ENCODE data around the gene PODXL2.

The PODXL2 gene

DNA sequence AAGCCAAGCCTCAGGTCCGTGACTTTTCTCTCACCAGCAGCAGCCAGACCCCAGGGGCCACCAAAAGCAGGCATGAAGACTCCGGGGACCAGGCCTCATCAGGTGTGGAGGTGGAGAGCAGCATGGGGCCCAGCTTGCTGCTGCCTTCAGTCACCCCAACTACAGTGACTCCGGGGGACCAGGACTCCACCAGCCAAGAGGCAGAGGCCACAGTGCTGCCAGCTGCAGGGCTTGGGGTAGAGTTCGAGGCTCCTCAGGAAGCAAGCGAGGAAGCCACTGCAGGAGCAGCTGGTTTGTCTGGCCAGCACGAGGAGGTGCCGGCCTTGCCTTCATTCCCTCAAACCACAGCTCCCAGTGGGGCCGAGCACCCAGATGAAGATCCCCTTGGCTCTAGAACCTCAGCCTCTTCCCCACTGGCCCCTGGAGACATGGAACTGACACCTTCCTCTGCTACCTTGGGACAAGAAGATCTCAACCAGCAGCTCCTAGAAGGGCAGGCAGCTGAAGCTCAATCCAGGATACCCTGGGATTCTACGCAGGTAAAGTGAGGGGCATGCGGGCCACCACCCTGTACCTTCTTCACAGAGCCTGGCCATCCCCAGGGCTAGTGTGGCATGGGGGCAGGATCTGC is 31.8 kb downstream of the PODXL2 start:
- DNase-seq, result no peak

DNA sequence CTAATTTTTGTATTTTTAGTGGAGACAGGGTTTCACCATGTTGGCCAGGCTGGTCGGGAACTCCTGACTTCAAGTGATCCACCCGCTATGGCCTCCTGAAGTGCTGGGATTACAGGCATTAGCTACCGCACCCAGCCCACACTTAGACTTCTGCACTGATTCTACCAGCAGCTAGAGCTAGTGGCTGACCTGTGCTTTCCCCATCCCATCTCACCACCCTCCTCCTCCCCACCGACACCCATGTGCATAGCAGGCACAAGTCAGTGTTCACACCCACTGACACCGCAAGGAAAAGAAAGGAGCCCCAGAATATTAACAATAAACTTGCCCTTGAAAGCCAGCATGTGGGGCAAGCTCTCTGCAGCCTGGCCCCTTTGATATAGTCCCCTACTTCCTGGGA is 32.6 kb downstream of the PODXL2 start:
- no peak for DNase-seq

DNA sequence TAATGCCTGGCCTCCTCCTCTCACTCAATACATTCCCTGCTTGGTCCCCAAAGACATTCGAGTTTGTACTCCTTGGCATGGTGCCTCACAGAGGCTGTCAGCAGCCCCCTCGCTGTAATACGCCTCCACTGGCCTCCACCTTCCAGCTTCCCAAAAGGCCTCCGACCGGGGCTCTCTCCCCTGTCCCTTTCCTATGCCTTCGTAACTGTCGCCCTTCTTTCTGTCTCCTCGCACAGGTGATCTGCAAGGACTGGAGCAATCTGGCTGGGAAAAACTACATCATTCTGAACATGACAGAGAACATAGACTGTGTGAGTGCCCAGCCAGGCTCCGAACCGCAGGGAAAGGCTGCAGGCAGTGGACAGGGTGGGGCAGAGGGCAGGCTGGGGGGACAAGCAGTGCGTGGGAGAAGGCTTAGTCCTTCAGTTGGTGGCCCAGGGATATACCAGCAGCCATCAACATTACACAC is 33.0 kb downstream of the PODXL2 start:
- DNase-seq, result no peak

DNA sequence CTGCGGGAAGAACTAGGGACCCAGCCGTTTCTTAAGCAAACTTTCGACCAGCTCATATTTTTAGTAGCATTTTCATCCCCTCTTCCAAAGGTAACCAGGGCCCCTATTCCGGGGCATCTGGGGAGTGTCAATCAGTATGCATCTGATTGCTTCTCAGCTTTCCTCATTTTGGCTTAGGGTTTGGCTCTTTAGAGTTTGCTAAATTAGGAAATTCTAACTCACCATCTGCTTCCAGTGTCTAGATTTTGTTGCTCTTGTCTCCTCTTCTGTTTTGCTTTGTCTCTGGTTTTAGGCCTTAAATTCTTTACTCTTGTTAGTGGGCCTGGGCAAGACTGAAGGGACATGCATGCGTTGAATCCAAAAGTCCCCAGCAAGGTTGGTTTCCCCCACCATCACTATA is 34.2 kb downstream of the PODXL2 start:
- DNase-seq, result no peak

DNA sequence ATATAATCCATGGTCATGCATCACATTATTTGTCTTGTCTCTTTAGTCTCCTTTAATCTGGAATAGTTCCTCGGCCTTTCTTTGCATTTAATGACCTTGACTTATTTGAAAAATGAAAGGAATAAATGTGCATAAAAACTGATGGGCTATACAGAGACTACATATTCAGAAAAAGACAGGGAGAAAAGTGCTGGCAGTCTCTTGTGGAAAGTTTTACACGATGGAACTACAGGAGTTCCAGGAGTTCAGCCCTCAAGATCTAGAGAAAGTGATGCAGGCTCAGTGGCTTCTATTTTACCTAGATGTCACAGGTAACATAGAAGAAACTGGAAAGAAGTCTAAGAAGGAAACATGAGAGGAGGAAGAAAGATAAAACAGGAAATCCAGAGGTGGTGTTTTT is 36.2 kb downstream of the PODXL2 start:
- no peak for DNase-seq

DNA sequence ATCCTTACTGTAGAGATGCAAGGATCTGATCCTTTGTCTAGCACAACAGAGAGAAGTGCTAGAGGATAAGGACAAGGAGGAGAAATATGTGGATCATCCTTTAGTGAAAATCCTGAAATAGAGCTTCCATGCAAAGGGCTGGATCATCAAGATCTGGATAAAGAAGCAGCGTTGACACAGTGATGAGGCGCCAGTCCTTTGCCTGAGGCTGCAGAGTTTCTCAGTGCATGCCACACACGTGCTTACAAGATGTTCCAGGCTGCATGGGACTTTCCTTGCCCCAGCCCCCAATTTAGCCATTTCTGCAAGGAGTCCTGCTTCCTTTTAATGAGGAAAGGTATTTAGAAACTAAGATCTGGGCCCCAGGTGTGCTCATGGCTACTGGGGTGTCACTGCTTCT is 36.6 kb downstream of the PODXL2 start:
- no peak for DNase-seq

DNA sequence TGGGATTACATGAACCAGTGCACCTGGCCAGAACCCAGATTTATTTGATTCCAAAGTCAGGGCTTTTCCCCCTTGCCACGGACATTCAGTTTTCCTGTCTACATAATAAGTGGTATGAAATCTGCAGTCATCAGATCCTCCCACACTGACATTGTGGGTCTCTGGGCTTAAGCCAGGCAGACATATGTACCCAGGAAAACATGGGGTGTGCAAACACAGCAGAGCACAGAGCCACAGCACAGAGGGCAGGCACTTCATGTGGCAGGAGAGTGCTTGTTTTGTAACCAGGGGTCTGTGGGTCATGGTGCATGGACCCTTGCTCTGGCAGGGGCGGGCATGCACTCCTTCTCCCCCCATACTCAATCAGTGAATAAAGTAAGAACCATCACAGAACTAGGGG is 37.7 kb downstream of the PODXL2 start:
- no peak for DNase-seq

DNA sequence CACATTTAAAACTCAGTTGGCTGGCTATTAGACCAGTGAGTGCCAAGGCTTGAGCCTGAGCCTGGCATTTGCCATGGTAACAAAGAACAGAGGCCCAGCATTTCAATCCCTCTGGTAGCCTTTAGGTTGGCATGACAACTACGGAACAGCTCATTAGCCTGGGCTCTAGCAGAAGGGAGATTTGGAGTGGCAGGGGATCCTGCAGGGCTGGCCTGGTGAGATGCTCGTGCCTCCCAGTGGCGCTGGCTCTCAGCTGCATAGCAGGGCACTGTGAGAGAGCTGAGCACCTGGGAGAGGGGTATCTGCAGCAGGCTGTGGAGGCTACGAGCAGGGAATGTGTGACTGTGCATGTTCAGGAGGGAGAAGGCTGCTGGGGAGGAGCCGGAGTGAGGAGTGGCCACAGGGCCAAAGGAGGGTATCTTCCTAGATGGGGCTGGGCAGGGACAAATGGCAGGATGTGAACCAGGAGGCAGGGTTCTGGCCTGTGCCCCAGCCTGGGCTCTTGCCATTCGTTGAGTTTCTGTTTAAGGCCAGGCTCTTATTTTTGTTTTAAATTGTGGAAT is 38.2 kb downstream of the PODXL2 start:
- DNase-seq, result no peak

DNA sequence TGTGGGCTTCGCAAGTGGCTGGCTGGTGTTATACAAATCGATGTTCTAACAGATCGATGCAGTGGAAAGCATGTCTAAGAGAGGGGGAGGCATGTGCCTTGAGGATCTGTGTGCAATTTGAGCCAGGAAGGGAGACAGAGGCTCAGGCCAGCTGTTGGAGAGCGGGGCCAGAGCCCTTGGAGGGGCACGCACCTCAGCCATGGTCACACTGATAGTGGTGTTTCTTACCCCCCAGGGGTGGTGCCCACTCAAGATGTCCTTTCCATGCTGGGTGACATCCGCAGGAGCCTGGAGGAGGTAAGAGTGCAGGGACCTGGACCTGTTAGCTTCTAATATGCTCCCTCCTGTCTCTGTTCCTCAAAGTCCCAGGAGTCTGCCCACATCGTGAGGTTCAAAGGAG is 39.9 kb downstream of the PODXL2 start:
- DNase-seq, result no peak

DNA sequence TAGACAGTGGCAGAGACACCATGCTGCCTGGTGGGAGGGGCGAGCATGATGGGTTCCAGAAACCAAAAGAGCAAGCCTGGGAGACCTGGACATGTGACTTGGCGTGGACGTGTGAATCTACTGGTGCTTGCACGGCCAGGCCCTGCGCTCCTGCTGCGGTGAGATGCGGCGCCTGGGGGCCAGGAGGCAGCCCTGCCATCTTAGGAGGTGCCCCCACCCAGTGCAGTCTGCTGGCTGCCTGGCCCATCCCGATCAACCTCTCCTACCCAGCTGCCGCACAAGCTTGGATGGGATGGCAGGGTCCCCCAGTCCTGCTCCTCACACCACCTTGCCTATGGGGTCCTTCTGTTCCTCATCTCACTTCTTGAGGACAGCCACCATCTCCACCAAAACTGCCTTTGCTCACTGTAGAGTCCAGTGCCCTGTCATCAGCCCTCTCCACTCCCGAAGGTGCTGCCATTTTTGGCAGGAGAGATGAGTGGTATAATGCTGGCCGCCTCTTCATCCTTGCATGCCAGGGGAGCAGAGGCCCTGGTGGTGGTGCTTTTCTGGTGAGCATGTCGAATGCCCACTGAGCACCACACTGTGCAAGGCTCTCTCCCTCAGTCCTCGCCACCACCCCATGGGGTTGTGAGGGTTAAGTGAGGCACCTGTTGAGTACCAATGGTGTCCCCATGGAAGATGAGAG is 40.7 kb downstream of the PODXL2 start:
- no peak for DNase-seq

DNA sequence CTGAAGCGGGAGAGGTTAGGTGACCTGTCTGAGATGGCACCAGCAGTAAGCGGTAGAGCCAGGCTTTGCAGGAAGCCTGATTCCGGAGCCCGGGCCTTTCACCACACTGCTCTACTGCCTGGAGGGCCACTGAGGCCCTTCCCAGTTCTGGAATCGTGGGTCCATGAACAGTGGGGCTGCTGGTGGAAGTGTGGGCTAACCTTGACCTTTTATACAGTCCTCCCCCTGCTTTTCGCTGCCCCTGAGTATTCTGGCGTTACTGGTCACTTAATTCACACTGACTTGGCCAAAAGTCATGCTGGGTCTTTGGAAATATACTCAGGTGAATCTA is 41.2 kb downstream of the PODXL2 start:
- no peak for DNase-seq

DNA sequence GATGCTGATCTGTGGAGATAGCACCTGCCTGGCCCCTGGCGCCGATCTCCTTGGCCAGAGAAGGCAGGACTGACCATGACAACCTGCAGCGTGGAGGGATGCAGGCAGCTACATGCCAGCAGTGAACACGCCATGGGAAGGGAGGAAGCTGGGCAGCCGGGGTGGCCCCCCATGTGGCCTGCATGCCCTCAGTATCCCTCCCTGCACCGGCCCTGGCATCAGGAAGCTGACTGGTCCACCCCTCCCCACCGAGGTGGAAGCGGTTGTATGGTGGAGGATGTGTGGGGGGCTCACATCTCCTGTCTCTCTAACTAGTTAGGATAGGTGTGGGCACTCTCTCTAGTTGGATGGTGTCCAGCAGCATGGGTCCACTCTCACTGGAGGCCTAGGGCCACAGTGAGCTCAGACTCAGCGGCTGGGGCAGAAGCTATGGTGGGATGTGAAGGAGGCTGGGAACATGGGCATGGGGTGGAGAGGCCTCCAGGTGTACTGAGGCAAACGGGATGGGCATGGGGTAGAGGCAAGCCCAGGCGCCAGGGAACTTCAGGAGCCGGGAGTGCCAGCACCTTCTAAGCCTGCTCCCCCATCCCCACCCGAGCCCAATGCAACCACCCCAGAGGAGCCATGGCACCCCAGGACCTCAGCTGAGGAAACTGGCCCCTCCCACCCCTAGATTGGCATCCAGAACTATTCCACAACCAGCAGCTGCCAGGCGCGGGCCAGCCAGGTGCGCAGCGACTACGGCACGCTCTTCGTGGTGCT is 42.0 kb downstream of the PODXL2 start:
- DNase-seq, result no peak

DNA sequence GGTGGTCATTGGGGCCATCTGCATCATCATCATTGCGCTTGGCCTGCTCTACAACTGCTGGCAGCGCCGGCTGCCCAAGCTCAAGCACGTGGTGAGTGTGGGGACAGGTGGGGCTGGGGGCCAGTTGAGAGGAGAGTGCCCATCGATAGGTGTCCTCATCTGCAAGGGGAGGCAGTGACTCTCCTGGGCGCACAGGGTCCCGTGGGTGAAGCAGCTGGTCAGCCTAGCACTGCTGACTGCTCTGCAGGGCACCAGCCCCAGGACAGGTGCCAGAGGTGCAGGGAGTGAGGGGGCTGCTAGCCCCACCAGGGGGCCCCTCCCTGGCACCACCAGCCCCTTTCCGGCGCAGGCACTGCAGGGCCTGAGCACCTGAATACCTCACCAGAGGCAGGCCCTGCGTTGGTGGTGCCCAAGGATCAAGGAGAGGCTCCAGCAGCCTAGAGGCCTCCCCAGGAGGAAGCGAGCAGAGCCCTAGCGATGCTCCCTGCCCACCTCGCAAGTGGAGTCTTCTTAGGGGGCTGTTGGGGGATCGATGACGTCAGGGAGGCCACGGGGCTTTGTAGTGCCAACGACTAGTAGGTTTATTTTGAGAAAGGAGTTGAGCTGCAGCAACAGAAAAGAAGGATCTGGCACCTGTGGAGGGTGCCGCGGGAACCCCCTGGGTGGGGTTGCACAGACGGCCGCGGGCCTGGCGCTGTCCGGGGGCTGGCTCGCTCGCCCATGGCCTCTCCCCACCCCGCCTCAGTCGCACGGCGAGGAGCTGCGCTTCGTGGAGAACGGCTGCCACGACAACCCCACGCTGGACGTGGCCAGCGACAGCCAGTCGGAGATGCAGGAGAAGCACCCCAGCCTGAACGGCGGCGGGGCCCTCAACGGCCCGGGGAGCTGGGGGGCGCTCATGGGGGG is 42.8 kb downstream of the PODXL2 start:
- DNase-seq, result peak; percentile 29

DNA sequence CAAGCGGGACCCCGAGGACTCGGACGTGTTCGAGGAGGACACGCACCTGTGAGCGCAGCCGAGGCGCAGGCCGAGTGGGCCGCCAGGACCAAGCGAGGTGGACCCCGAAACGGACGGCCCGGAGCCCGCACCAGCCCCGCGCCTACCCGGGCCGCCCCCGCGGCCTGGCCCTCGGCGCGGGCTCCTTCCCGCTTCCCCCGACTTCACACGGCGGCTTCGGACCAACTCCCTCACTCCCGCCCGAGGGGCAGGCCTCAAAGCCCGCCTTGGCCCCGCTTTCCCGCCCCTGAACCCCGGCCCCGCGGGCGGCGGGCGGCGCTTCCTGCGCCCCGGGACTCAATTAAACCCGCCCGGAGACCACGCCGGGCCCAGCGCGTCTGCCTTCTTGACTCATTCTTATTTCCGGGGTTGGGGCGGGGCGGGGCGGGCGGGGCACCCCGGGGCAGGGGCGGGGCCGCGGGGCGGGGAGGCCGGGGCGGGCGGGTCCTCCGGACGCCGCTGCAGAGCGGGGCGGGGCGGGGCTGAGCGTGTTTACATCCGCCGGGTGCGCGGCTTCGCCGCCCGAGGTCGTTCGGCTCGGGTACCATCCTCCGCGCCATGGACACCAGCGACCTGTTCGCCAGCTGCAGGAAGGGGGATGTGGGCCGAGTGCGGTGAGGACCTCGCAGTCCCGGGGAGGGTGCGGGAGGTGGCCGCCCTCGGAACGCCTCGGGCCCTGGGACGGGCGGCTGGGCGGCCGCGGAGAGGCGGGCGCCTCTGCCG is 43.6 kb downstream of the PODXL2 start, which contains the start of gene ABTB1:
TSS of gene ABTB1 (plus strand) at position 524 of the 762 bp plus-strand sequence. CDS start at position 598, 74 bp downstream.
- peak; percentile 89 for DNase-seq

DNA sequence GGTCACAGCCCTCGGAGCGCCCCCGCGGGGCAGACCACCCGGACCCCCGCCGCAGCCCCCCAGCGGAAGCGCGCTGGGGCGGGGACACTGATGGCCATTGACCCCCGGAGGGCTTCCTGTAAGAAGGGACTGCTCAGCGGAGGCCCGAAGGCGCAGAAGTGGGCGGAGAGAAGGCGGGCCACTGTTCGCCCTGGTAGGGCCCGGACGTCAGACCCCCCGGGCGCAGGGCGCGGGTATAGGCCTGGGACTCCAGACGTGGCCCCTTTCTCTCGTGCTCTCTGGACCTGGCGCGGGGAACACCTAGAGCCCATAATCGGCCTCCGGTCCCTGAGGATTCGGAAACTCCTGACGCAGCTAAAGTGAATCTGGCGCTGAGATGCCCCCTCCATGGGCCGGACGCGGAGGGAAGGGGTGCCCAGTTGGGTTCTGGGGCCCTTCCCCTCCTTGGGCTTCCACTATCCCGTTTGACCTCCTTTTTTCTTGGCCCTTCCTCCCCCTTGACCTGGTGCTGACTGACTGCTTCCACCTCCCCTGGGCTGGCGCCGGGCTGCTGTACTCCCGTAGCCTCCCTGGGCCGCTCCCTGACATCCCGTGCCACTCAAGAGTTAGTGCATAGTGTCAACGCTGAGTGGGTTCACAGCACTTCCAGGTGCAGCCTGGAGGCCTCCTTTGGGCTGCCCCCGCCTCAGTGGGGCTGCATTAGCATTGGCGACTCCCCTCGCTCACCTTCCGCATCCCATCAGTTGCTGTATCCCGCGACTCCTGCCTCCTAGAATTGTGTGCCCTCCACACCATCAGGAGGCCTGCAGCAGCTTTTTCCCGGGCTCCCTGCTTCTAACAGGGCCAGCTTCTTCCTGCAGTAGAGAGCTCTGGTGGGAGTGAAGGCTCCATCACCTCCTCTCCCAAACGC is 44.5 kb downstream of the PODXL2 start:
- peak; percentile 64 for DNase-seq

DNA sequence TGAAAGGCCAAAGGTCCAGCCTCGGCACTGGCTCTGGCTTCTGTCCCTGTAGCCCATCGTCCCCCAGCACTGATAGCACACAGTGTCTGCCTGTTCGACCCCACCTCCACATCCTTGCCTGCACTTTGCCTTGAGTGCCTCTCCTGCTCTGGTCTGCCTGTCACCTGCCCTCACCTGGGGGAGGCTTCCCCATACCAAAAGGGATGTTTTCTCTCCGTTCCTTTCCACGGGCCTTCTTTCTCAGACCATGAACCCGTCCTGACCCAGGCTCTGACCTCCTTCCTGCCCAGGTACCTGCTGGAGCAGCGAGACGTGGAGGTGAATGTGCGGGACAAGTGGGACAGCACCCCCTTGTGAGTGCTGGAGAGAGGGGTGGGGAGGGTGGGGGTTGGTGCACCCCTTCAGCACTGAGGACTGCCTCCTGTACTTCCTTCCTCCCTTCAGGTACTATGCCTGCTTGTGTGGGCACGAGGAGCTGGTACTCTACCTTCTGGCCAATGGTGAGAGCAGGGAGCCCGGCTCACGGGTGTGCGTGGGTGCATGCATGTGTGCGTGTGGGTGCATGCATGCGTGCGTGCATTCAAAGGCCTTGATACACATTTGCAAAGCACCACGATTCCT is 45.2 kb downstream of the PODXL2 start:
- peak; percentile 26 for DNase-seq

DNA sequence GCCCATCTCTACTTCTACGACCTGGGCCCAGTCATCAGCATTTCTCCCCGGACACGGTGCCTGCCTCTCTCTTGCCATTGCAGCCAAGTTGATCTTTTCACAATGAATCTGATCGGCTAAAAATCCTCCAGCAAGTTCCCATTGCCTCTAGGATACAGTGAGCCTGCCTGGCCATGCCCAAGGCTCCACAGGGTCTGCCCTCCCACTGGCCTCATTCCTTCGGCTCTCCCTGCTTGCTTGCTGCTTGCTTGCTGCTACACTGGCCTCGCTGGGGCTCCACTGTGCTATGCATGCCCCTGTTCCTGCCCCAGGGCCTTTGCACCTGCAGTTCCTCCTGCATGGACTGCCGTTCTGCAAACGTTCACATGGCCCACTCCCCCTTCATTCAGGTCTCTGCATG is 45.8 kb downstream of the PODXL2 start:
- peak; percentile 25 for DNase-seq

DNA sequence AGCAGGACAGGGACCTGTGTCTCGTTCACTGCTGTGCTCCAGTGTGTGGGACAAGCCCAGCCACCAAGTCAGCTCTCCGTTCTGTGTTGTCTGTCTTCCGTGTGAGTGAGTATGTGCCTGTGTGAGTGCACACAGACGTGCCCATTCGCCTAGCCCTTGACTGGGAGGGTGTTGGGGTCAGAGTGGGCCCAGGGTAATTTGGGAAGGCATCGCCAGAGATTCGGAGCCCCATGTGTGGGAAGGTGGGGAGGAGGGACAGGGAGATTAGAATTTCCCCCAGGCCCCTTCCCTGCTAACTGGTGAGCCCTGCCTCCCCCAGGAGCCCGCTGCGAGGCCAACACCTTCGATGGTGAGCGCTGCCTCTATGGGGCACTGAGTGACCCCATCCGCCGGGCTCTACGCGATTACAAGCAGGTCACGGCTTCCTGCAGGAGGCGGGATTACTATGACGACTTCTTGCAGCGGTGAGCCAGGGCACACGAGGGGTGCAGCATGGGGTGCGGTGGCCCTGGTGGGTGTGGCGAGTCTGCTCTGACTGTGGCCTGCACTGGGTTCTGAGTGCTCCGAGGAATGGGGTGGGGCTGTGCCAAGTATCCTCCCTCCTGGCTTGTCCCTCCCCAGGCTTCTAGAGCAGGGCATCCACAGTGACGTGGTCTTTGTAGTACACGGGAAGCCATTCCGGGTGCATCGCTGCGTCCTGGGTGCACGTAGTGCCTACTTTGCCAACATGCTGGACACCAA is 46.8 kb downstream of the PODXL2 start:
- DNase-seq, result peak; percentile 21

DNA sequence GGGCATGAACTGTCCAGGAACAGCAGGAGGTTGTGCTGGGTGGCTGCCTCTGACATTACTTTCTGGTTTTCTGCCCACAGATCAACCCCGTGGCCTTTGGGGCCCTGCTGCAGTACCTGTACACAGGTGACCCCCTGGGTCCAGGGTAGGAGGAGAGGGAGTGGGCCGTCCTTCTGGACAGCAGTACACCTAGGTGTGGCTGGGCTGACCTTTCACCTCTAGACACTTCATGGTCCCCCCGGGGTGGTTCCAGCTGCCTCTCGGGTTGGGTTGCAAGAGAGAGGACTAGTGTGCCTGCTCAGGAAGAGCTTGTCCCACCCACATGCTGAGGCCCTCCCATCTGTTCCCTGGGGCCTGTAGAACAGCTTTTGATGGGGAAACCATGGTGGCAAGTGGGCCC is 47.5 kb downstream of the PODXL2 start:
- DNase-seq, result peak; percentile 17
